Ascending aorta (tissue), 2 donors: ENCODE measurements around the gene PTS. TPM values are rescaled to one million over a fixed set of nuclear protein-coding genes. Genes with fewer than 3 reads are reported as not detected.
A peak's percentile ranks its signal among the peaks of the same experiment; 100 is the strongest.

ENCODE experiments used
- DNase-seq, 2 donors: peaks; one replicate each; pipeline ENCODE4 v3.0.0-alpha.2; 2019; ENCODE audit warnings: low spot score in 2 of 2
- H3K27ac ChIP-seq, 2 donors: fragments of 200-600 bp; sonication (generic); one replicate each; pipeline ENCODE4 v1.5.1; 2016 to 2017; ENCODE audit warnings: mild to moderate bottlenecking in 1 of 2
- H3K27me3 ChIP-seq: fragments of 200-600 bp; sonication (generic); one replicate; pipeline ENCODE4 v1.5.1; 2017
- H3K36me3 ChIP-seq, 2 donors: fragments of 200-600 bp; sonication (generic); one replicate each; pipeline ENCODE4 v1.5.1; 2016
- H3K4me1 ChIP-seq, 2 donors: fragments of 200-600 bp; sonication (generic); one replicate each; pipeline ENCODE4 v1.5.1; 2016 to 2017; ENCODE audit warnings: mild to moderate bottlenecking in 1 of 2
- H3K4me3 ChIP-seq, 2 donors: fragments of 200-600 bp; sonication (generic); one replicate each; pipeline ENCODE4 v1.5.1; 2016 to 2017; ENCODE audit warnings: mild to moderate bottlenecking in 1 of 2
- H3K9me3 ChIP-seq, 2 donors: fragments of 200-600 bp; sonication (generic); one replicate each; pipeline ENCODE4 v1.5.1; 2016
- intact Hi-C: fragments of 100-400 bp; cut with DNase I; formaldehyde crosslinking; loops from one replicate; pipeline ENCODE4 v1.15.1; 2023
- total RNA-seq: library from RNA; depleted of rRNA; stranded (reverse); fragments of >200 nt; gene quantifications from one replicate; pipeline ENCODE4 v1.1.0, GENCODE V29; 2016
- TF ChIP-seq, protein P1 (sequence below), 3 experiments: fragments of 200-600 bp in 2 of 3; fragments of 450-650 bp in 1 of 3; sonication (generic) in 2 of 3; IDR thresholded peaks; one replicate each; pipeline ENCODE4 v1.5.1; 2016 to 2019; ENCODE audit warnings: antibody characterized with exemption in 3 of 3, mild to moderate bottlenecking in 1 of 3, moderate library complexity in 1 of 3

Gene PTS
- total RNA-seq, 1 donor from 2014 or later: 13.5 TPM

DNA sequence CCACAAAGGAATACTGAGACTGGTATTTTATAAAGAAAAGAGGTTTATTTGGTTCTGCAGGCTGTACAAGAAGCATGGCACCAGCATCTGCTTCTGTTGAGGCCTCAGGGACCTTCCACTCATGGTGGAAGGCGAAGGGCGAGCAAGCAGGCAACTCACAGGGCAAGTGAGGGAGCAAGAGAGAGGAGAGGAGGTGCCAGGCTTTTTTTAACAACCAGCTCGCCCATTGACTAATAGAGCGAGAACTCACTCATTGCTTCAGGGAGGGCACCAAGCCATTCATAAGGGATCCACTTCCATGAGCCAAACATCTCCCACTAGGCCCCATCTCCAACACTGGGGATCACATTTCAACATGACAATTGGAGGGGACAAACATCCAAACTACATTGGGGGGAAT lies 1.2 kb downstream of the PTS start:
- Histone ChIP-seq H3K9me3 (no peaks in the 10 kb centered on the region), H3K36me3 (peaks cover 5 to 25% of the 10 kb centered on the region in 2 donors), H3K27me3 (no peaks in the 10 kb centered on the region), H3K27ac (peak overlapping the region; percentile 93 to 97), H3K4me3 (peak overlapping the region; percentile 79 to 85), H3K4me1 (peaks cover 0 to 10% of the 10 kb centered on the region in 2 donors)
- intact Hi-C loops: loop anchor here (5.0 to 10.0 kb wide), 3 partner anchors 453 to 1090 kb away; partner anchors contain the start of gene NCAM1
- no peak for DNase-seq
- TF ChIP-seq, protein P1, sequence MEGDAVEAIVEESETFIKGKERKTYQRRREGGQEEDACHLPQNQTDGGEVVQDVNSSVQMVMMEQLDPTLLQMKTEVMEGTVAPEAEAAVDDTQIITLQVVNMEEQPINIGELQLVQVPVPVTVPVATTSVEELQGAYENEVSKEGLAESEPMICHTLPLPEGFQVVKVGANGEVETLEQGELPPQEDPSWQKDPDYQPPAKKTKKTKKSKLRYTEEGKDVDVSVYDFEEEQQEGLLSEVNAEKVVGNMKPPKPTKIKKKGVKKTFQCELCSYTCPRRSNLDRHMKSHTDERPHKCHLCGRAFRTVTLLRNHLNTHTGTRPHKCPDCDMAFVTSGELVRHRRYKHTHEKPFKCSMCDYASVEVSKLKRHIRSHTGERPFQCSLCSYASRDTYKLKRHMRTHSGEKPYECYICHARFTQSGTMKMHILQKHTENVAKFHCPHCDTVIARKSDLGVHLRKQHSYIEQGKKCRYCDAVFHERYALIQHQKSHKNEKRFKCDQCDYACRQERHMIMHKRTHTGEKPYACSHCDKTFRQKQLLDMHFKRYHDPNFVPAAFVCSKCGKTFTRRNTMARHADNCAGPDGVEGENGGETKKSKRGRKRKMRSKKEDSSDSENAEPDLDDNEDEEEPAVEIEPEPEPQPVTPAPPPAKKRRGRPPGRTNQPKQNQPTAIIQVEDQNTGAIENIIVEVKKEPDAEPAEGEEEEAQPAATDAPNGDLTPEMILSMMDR (IDR thresholded peaks at IDR 0.05): no peak

DNA sequence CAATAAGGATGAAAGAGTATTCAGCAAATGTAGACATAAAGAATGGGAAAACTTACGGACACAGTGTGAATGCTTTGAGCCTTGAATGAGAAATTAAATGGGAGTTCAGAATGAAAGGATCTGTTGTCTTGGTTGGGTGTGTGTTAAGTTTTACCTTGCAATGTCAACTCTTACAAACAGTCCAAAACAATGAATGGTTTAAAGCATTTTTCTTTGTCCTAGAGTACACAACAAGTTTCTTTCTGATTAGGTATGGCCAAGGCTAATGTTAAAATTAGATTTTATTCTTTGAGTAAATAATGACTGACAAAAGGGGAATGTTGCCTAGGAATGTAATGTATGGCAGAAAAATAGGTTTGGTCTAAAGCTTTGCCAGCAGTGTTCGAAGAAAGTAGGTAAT lies 2.5 kb downstream of the PTS start:
- Histone ChIP-seq H3K9me3 (no peaks in the 10 kb centered on the region), H3K4me3 (no peak overlapping the region), H3K4me1 (peaks cover 0 to 10% of the 10 kb centered on the region in 2 donors), H3K27ac (no peak overlapping the region), H3K27me3 (no peaks in the 10 kb centered on the region), H3K36me3 (peaks cover 5 to 34% of the 10 kb centered on the region in 2 donors)
- TF ChIP-seq, protein P1 (IDR thresholded peaks at IDR 0.05): no peak
- no peak for DNase-seq
- intact Hi-C loops: loop anchor here (5.0 to 10.0 kb wide), 3 partner anchors 454 to 1089 kb away; partner anchors contain the start of gene NCAM1

DNA sequence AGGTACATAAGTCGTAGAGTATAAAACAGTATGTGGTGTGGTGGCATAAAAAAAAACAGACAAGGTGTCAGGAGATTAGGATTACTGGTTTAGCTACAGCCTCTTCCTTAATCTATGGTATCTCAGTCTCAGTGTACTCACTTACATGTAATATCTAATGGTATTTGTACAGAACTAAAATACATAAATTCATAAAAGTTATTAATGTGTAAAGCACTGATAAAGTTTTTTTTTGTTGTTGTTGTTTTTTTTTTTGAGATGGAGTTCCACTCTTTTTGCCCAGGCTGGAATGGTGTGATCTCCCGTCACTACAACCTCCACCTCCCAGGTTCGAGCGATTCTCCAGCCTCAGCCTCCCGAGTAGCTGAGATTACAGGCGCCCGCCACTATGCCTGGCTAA lies 2.9 kb downstream of the PTS start:
- Histone ChIP-seq H3K27ac (no peak overlapping the region), H3K36me3 (peaks cover 5 to 34% of the 10 kb centered on the region in 2 donors), H3K4me3 (no peak overlapping the region), H3K27me3 (no peaks in the 10 kb centered on the region), H3K9me3 (no peaks in the 10 kb centered on the region), H3K4me1 (peaks cover 0 to 10% of the 10 kb centered on the region in 2 donors)
- intact Hi-C loops: loop anchor here (5.0 to 10.0 kb wide), 3 partner anchors 454 to 1088 kb away; partner anchors contain the start of gene NCAM1
- no peak for DNase-seq
- TF ChIP-seq, protein P1 (IDR thresholded peaks at IDR 0.05): no peak

DNA sequence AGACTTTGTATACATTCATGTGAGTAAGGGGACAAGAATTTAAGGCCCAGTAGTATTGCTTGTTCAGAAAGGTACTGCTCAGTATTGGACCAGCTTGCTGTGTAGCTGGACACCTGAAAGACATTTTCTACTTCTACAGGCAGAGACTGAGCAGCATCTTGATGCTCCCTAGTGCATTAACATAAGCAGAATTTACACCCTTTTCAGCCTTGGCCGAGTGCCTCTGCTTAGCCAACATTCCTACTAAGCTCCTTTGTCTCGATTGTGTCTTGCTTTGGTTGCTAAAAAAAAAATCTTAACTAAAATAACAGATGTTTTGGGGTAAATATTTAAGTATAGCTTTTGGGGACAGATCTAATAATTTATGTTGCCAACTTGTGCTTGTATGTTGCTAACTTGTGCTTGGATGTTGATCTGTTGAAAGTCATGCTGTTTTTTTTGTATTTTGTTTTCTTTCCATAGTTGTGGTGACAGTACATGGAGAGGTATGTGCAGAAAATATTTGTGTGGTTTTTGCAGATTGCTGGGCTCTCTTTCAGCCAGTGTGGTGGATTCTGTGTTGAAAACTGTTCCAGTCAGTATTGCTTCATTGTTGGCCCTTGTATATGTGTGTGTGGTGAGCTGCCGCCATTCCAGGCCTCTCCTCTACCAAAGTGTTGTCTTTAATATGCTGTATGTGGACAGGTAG lies 3.7 kb downstream of the PTS start:
- H3K27ac ChIP-seq: no peak overlapping the region
- no peak overlapping the region for H3K4me3 ChIP-seq
- DNase-seq: no peak
- H3K36me3 ChIP-seq: peaks cover 5 to 34% of the 10 kb centered on the region in 2 donors
- TF ChIP-seq, protein P1 (IDR thresholded peaks at IDR 0.05): no peak
- no peaks in the 10 kb centered on the region for H3K27me3 ChIP-seq
- H3K9me3 ChIP-seq: no peaks in the 10 kb centered on the region
- intact Hi-C loops: loop anchor here (5.0 to 10.0 kb wide), 3 partner anchors 455 to 1087 kb away; partner anchors contain the start of gene NCAM1
- H3K4me1 ChIP-seq: peaks cover 0 to 10% of the 10 kb centered on the region in 2 donors

DNA sequence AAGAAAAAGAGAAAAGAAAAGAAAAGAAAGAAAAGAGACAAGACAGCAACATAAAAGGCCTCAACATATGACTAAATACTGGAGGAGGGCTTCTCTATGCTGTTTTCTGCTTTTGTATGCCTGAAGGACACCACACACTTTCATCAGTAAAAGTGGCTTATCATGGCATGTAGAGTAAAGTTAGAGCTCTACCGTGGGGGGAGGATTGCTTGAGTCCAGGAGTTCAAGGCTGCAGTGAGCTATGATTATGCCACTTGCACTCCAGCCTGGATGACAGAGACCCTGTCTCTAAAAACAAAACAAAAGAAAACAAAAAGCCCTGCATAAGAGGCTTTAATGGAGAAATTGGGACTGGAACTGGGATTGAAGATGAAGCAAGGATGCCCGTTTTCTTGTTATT lies 5.7 kb downstream of the PTS start:
- H3K27me3 ChIP-seq: no peaks in the 10 kb centered on the region
- no peak overlapping the region for H3K27ac ChIP-seq
- peaks cover 21 to 54% of the 10 kb centered on the region in 2 donors for H3K36me3 ChIP-seq
- peaks cover 0 to 10% of the 10 kb centered on the region in 2 donors for H3K4me1 ChIP-seq
- H3K4me3 ChIP-seq: no peak overlapping the region
- intact Hi-C loops: no loop called here
- no peak for DNase-seq
- no peaks in the 10 kb centered on the region for H3K9me3 ChIP-seq
- TF ChIP-seq, protein P1 (IDR thresholded peaks at IDR 0.05): no peak
